Effector memory CD4-positive, alpha-beta T cell (primary cell): ENCODE results near the gene TRAF2.

Source experiments
- DNase-seq, 3 donors: peaks; one replicate each; pipeline ENCODE4 v3.0.0-alpha.2; 2020
- H3K27ac ChIP-seq: 2 replicates; pipeline ENCODE4 v1.7.0; 2013; ENCODE audit warnings: mild to moderate bottlenecking, low read length, moderate library complexity; ENCODE audit not compliant: insufficient read depth, poor library complexity, severe bottlenecking
- H3K27me3 ChIP-seq: replicated peaks from 2 replicates; pipeline ENCODE4 v1.7.0; 2013; ENCODE audit warnings: mild to moderate bottlenecking, low read length; ENCODE audit not compliant: insufficient read depth, control insufficient read depth, poor library complexity, severe bottlenecking
- H3K36me3 ChIP-seq: 2 replicates; pipeline ENCODE4 v1.7.0; 2013; ENCODE audit warnings: mild to moderate bottlenecking, low read length, moderate library complexity; ENCODE audit not compliant: control insufficient read depth, insufficient read depth
- H3K4me1 ChIP-seq: 2 replicates; pipeline ENCODE4 v1.7.0; 2013; ENCODE audit warnings: low read length, mild to moderate bottlenecking; ENCODE audit not compliant: control insufficient read depth, insufficient read depth, poor library complexity, severe bottlenecking
- H3K4me3 ChIP-seq: 2 replicates; pipeline ENCODE4 v1.7.0; 2013; ENCODE audit warnings: low read length, low read depth, mild to moderate bottlenecking; ENCODE audit not compliant: insufficient read depth, poor library complexity, severe bottlenecking
- H3K9me3 ChIP-seq: 2 replicates; pipeline ENCODE4 v1.7.0; 2013; ENCODE audit warnings: mild to moderate bottlenecking, low read length, moderate library complexity; ENCODE audit not compliant: control insufficient read depth

TRAF2 gene

GRCh38 chr9:136969774-136970173 lies 83.5 kb downstream of the TRAF2 start:
- H3K9me3 ChIP-seq = no peaks in the 10 kb centered on the region
- no peak overlapping the region for H3K4me3 ChIP-seq
- no peak overlapping the region for H3K27ac ChIP-seq
- H3K36me3 ChIP-seq = no peaks in the 10 kb centered on the region
- no peaks in the 10 kb centered on the region for H3K27me3 ChIP-seq
- no peak for DNase-seq
- peaks cover 26% of the 10 kb centered on the region for H3K4me1 ChIP-seq

GRCh38 chr9:136970361-136970760 lies 84.0 kb downstream of the TRAF2 start:
- H3K36me3 ChIP-seq = no peaks in the 10 kb centered on the region
- no peak for DNase-seq
- H3K9me3 ChIP-seq = no peaks in the 10 kb centered on the region
- peaks cover 27% of the 10 kb centered on the region for H3K4me1 ChIP-seq
- H3K27me3 ChIP-seq = no peaks in the 10 kb centered on the region
- H3K27ac ChIP-seq = no peak overlapping the region
- H3K4me3 ChIP-seq = no peak overlapping the region

GRCh38 chr9:136971746-136972145 lies 85.4 kb downstream of the TRAF2 start:
- H3K4me1 ChIP-seq = peaks cover 31% of the 10 kb centered on the region
- H3K4me3 ChIP-seq = no peak overlapping the region
- no peaks in the 10 kb centered on the region for H3K36me3 ChIP-seq
- no peaks in the 10 kb centered on the region for H3K27me3 ChIP-seq
- H3K9me3 ChIP-seq = no peaks in the 10 kb centered on the region
- no peak overlapping the region for H3K27ac ChIP-seq
- DNase-seq = no peak

- Histone ChIP-seq H3K27me3 (no peaks in the 10 kb centered on the region), H3K36me3 (no peaks in the 10 kb centered on the region), H3K4me3 (no peak overlapping the region), H3K27ac (no peak overlapping the region), H3K9me3 (no peaks in the 10 kb centered on the region), H3K4me1 (peaks cover 34% of the 10 kb centered on the region)
- no peak for DNase-seq
These were observed 86.0 kb downstream of the TRAF2 start for GRCh38 chr9:136972335-136972734.

GRCh38 chr9:136972743-136973142 lies 86.4 kb downstream of the TRAF2 start:
- peaks cover 38% of the 10 kb centered on the region for H3K4me1 ChIP-seq
- H3K4me3 ChIP-seq = no peak overlapping the region
- no peak for DNase-seq
- H3K27me3 ChIP-seq = no peaks in the 10 kb centered on the region
- H3K27ac ChIP-seq = no peak overlapping the region
- no peaks in the 10 kb centered on the region for H3K9me3 ChIP-seq
- no peaks in the 10 kb centered on the region for H3K36me3 ChIP-seq

GRCh38 chr9:136973618-136974617 lies 87.6 kb downstream of the TRAF2 start:
- Histone ChIP-seq H3K27me3 (no peaks in the 10 kb centered on the region), H3K4me1 (peaks cover 39% of the 10 kb centered on the region), H3K27ac (no peak overlapping the region)

GRCh38 chr9:136974817-136975535 lies 88.7 kb downstream of the TRAF2 start:
- peaks cover 39% of the 10 kb centered on the region for H3K4me1 ChIP-seq
- no peak for DNase-seq
- peak overlapping the region; percentile 39 for H3K4me3 ChIP-seq
- peak overlapping the region; percentile 37 for H3K27ac ChIP-seq
- H3K27me3 ChIP-seq = no peaks in the 10 kb centered on the region
- H3K9me3 ChIP-seq = no peaks in the 10 kb centered on the region
- no peaks in the 10 kb centered on the region for H3K36me3 ChIP-seq

More at GRCh38 chr9:136973618-136974617, 87.6 kb downstream of the TRAF2 start:
- Histone ChIP-seq H3K9me3 (no peaks in the 10 kb centered on the region), H3K36me3 (no peaks in the 10 kb centered on the region), H3K4me3 (no peak overlapping the region)
- no peak for DNase-seq

- Histone ChIP-seq H3K9me3 (no peaks in the 10 kb centered on the region), H3K4me1 (peaks cover 39% of the 10 kb centered on the region), H3K27me3 (no peaks in the 10 kb centered on the region), H3K27ac (peak overlapping the region; percentile 37), H3K4me3 (peak overlapping the region; percentile 39), H3K36me3 (no peaks in the 10 kb centered on the region)
- peak in 2 of 3 donors; percentile 15 to 23 for DNase-seq
These were observed 89.3 kb downstream of the TRAF2 start for GRCh38 chr9:136975644-136976043.
